Thoracic aorta (tissue), 2 donors: Measurements from ENCODE around the gene BLOC1S6. TPM values are rescaled to one million over a fixed set of nuclear protein-coding genes. Genes with fewer than 3 reads are reported as not detected.

ENCODE experiments used
- ATAC-seq: fragments of 150-250 bp; one replicate; pipeline ENCODE4 v1.8.0; 2017; ENCODE audit warnings: low read depth; ENCODE audit not compliant: insufficient number of reproducible peaks, low FRiP score
- DNase-seq: peaks from one replicate; pipeline ENCODE4 v3.0.0-alpha.2; 2020; ENCODE audit warnings: low spot score
- H3K27ac ChIP-seq, 2 donors: fragments of 200-600 bp; sonication (generic); 1 replicate in 1 of 2; 2 replicates in 1 of 2; pipeline ENCODE4 v1.5.1; 2016; ENCODE audit warnings: mild to moderate bottlenecking in 2 of 2, moderate library complexity in 2 of 2
- H3K27me3 ChIP-seq: fragments of 200-600 bp; sonication (generic); replicated peaks from 2 replicates; pipeline ENCODE4 v1.6.0; 2016; ENCODE audit warnings: mild to moderate bottlenecking; ENCODE audit not compliant: insufficient read depth
- H3K36me3 ChIP-seq: fragments of 200-600 bp; sonication (generic); one replicate; pipeline ENCODE4 v1.5.1; 2016
- H3K4me1 ChIP-seq, 2 donors: fragments of 200-600 bp; sonication (generic); 1 replicate in 1 of 2; 2 replicates in 1 of 2; pipeline versions ENCODE4 v1.5.1 to v1.6.0; 2016; ENCODE audit warnings: low read depth in 2 of 2, mild to moderate bottlenecking in 1 of 2; ENCODE audit not compliant: control insufficient read depth in 1 of 2
- H3K4me3 ChIP-seq: fragments of 200-600 bp; sonication (generic); 2 replicates; pipeline ENCODE4 v1.5.1; 2016; ENCODE audit warnings: mild to moderate bottlenecking
- H3K9me3 ChIP-seq: fragments of 200-600 bp; sonication (generic); 2 replicates; pipeline ENCODE4 v1.5.1; 2016
- CTCF ChIP-seq: fragments of 200-600 bp; sonication (generic); IDR thresholded peaks from one replicate; pipeline ENCODE4 v1.5.1; 2019; ENCODE audit warnings: antibody characterized with exemption
- total RNA-seq, 2 donors: library from RNA; depleted of rRNA; stranded (reverse); fragments of >200 nt; gene quantifications; one replicate each; pipeline versions ENCODE4 v1.1.0 to v1.2.3, GENCODE V29; 2016

The BLOC1S6 gene
- total RNA-seq, 2 donors from 2014 or later: 41.4 to 85.3 TPM

- TF ChIP-seq CTCF: no peak
- no peaks in the 10 kb centered on the region for H3K36me3 ChIP-seq
- H3K9me3 ChIP-seq: no peaks in the 10 kb centered on the region
- no peaks in the 10 kb centered on the region for H3K4me1 ChIP-seq
- H3K27ac ChIP-seq: no peak overlapping the region
- DNase-seq (no peak), ATAC-seq (no peak)
- H3K27me3 ChIP-seq: peaks cover 4% of the 10 kb centered on the region
- no peak overlapping the region for H3K4me3 ChIP-seq
Observed at GRCh38 chr15:45555934-45556608, 31.1 kb upstream of the BLOC1S6 start.

GRCh38 chr15:45572617-45573016, 14.6 kb upstream of the BLOC1S6 start:
- DNase-seq (no peak), ATAC-seq (no peak)
- no peaks in the 10 kb centered on the region for H3K36me3 ChIP-seq
- H3K27me3 ChIP-seq: no peaks in the 10 kb centered on the region
- H3K4me1 ChIP-seq: no peaks in the 10 kb centered on the region
- H3K27ac ChIP-seq: no peak overlapping the region
- no peak for TF ChIP-seq CTCF
- no peak overlapping the region for H3K4me3 ChIP-seq
- H3K9me3 ChIP-seq: no peaks in the 10 kb centered on the region

GRCh38 chr15:45573961-45574629, 13.1 kb upstream of the BLOC1S6 start:
- Histone ChIP-seq H3K4me3 (no peak overlapping the region), H3K4me1 (no peaks in the 10 kb centered on the region), H3K9me3 (no peaks in the 10 kb centered on the region), H3K27me3 (no peaks in the 10 kb centered on the region), H3K27ac (no peak overlapping the region), H3K36me3 (no peaks in the 10 kb centered on the region)
- no peak for TF ChIP-seq CTCF
- no peak for ATAC-seq
- DNase-seq: no peak

GRCh38 chr15:45581919-45582318, 5.3 kb upstream of the BLOC1S6 start:
- no peak overlapping the region for H3K27ac ChIP-seq
- DNase-seq (no peak), ATAC-seq (no peak)
- peaks cover 6 to 15% of the 10 kb centered on the region in 2 donors for H3K4me1 ChIP-seq
- no peaks in the 10 kb centered on the region for H3K27me3 ChIP-seq
- H3K9me3 ChIP-seq: no peaks in the 10 kb centered on the region
- no peaks in the 10 kb centered on the region for H3K36me3 ChIP-seq
- no peak for TF ChIP-seq CTCF
- H3K4me3 ChIP-seq: no peak overlapping the region

- H3K4me3 ChIP-seq: no peak overlapping the region
- TF ChIP-seq CTCF: no peak
- ATAC-seq (no peak), DNase-seq (no peak)
- H3K27me3 ChIP-seq: no peaks in the 10 kb centered on the region
- peaks cover 15 to 26% of the 10 kb centered on the region in 2 donors for H3K4me1 ChIP-seq
- no peaks in the 10 kb centered on the region for H3K9me3 ChIP-seq
- no peaks in the 10 kb centered on the region for H3K36me3 ChIP-seq
- no peak overlapping the region for H3K27ac ChIP-seq
Observed at GRCh38 chr15:45583731-45584639, 3.2 kb upstream of the BLOC1S6 start.
